ENCODE measurements around the gene SPDYA.

GRCh38 chr2:28822036-28822435 is 11.4 kb downstream of the SPDYA start:
- TF ChIP-seq POLR2A (IDR thresholded peaks at IDR 0.05) (no peak), CTCF (IDR thresholded peaks at IDR 0.05) (no peak), POLR2AphosphoS5 (IDR thresholded peaks at IDR 0.05) (no peak)

Measured in prostate gland (tissue), 2 donors.